Measurements from ENCODE around the gene EXOSC2.

Gene EXOSC2

GRCh38 chr9:130736834-130737233, 43.3 kb downstream of the EXOSC2 start:
- Histone ChIP-seq H3K27ac (no peak overlapping the region), H3K36me3 (replicated peaks) (peaks cover 6% of the 10 kb centered on the region), H3K4me3 (ENCODE audit: low read depth, low read length) (no peak overlapping the region), H3K27me3 (replicated peaks) (no peaks in the 10 kb centered on the region)
- in situ Hi-C loops (cut with HindIII; ENCODE audit: low pct_ligation_motif_present, low sequenced_read_pairs), result no loop called here
- TF ChIP-seq CTCF (IDR thresholded peaks at IDR 0.05; ENCODE audit: low read depth, low read length, missing control alignments), result no peak
- no peak for DNase-seq

- Histone ChIP-seq H3K4me3 (ENCODE audit: low read depth, low read length) (no peak overlapping the region), H3K27ac (no peak overlapping the region), H3K27me3 (replicated peaks) (no peaks in the 10 kb centered on the region), H3K36me3 (replicated peaks) (peaks cover 4% of the 10 kb centered on the region)
- DNase-seq, result no peak
- TF ChIP-seq CTCF (IDR thresholded peaks at IDR 0.05; ENCODE audit: low read depth, low read length, missing control alignments), result no peak
- in situ Hi-C loops (cut with HindIII; ENCODE audit: low pct_ligation_motif_present, low sequenced_read_pairs), result no loop called here
Observed at GRCh38 chr9:130738281-130738680, 44.7 kb downstream of the EXOSC2 start.

GRCh38 chr9:130739081-130739480, 45.5 kb downstream of the EXOSC2 start:
- H3K27me3 ChIP-seq (replicated peaks), result no peaks in the 10 kb centered on the region
- DNase-seq, result no peak
- TF ChIP-seq CTCF (IDR thresholded peaks at IDR 0.05; ENCODE audit: low read depth, low read length, missing control alignments), result no peak
- H3K27ac ChIP-seq, result no peak overlapping the region
- in situ Hi-C loops (cut with HindIII; ENCODE audit: low pct_ligation_motif_present, low sequenced_read_pairs), result no loop called here
- H3K4me3 ChIP-seq (ENCODE audit: low read depth, low read length), result no peak overlapping the region
- peaks cover 4% of the 10 kb centered on the region for H3K36me3 ChIP-seq (replicated peaks)

- Histone ChIP-seq H3K27me3 (replicated peaks) (no peaks in the 10 kb centered on the region), H3K27ac (no peak overlapping the region), H3K36me3 (replicated peaks) (peaks cover 4% of the 10 kb centered on the region), H3K4me3 (ENCODE audit: low read depth, low read length) (no peak overlapping the region)
- no peak for DNase-seq
- in situ Hi-C loops (cut with HindIII; ENCODE audit: low pct_ligation_motif_present, low sequenced_read_pairs), result no loop called here
- TF ChIP-seq CTCF (IDR thresholded peaks at IDR 0.05; ENCODE audit: low read depth, low read length, missing control alignments), result no peak
Observed at GRCh38 chr9:130740218-130741023, 46.8 kb downstream of the EXOSC2 start.

GRCh38 chr9:130741024-130741305, 47.4 kb downstream of the EXOSC2 start:
- Histone ChIP-seq H3K4me3 (ENCODE audit: low read depth, low read length) (no peak overlapping the region), H3K36me3 (replicated peaks) (peaks cover 4% of the 10 kb centered on the region), H3K27me3 (replicated peaks) (no peaks in the 10 kb centered on the region), H3K27ac (no peak overlapping the region)
- in situ Hi-C loops (cut with HindIII; ENCODE audit: low pct_ligation_motif_present, low sequenced_read_pairs), result no loop called here
- no peak for DNase-seq
- no peak for TF ChIP-seq CTCF (IDR thresholded peaks at IDR 0.05; ENCODE audit: low read depth, low read length, missing control alignments)
